Liver (tissue), 9 donors: Measurements from ENCODE around the gene NAXD. TPM values are rescaled to one million over a fixed set of nuclear protein-coding genes. Genes with fewer than 3 reads are reported as not detected.

Experiments used
- DNase-seq: peaks from one replicate; pipeline ENCODE4 v3.0.0-alpha.2; 2017; ENCODE audit warnings: low spot score
- H3K27ac ChIP-seq, 2 donors: one replicate each; pipeline ENCODE4 v1.7.0; 2013; ENCODE audit warnings: inconsistent platforms in 2 of 2, low read length in 2 of 2, control low read depth in 1 of 2, low read depth in 1 of 2, mild to moderate bottlenecking in 1 of 2
- H3K27me3 ChIP-seq, 4 donors: one replicate each; pipeline versions ENCODE4 v1.6.1 to v1.7.0; 2013; ENCODE audit warnings: low read length in 3 of 4, inconsistent platforms in 1 of 4, mild to moderate bottlenecking in 1 of 4, moderate library complexity in 1 of 4; ENCODE audit not compliant: control insufficient read depth in 4 of 4, insufficient read depth in 4 of 4
- H3K36me3 ChIP-seq, 4 donors: one replicate each; pipeline versions ENCODE4 v1.6.1 to v1.7.0; 2013; ENCODE audit warnings: low read length in 3 of 4, mild to moderate bottlenecking in 3 of 4, low read depth in 1 of 4, moderate library complexity in 1 of 4; ENCODE audit not compliant: control insufficient read depth in 4 of 4, insufficient read depth in 3 of 4
- H3K4me1 ChIP-seq, 4 donors: one replicate each; pipeline versions ENCODE4 v1.6.1 to v1.7.0; 2013; ENCODE audit warnings: low read length in 3 of 4, mild to moderate bottlenecking in 3 of 4, moderate library complexity in 1 of 4; ENCODE audit not compliant: control insufficient read depth in 4 of 4, insufficient read depth in 4 of 4
- H3K4me3 ChIP-seq, 3 donors: one replicate each; pipeline versions ENCODE4 v1.6.1 to v1.7.0; 2013; ENCODE audit warnings: low read length in 3 of 3, control low read depth in 1 of 3, low read depth in 1 of 3, mild to moderate bottlenecking in 1 of 3
- H3K9ac ChIP-seq, 2 donors: one replicate each; pipeline ENCODE4 v1.7.0; 2013; ENCODE audit warnings: low read length in 2 of 2, mild to moderate bottlenecking in 2 of 2, moderate library complexity in 2 of 2, control low read depth in 1 of 2, low read depth in 1 of 2
- H3K9me3 ChIP-seq, 4 donors: one replicate each; pipeline versions ENCODE4 v1.6.1 to v1.7.0; 2013; ENCODE audit warnings: low read length in 3 of 4; ENCODE audit not compliant: control insufficient read depth in 4 of 4
- EGR1 ChIP-seq, 2 donors: IDR thresholded peaks; 2 replicates each; pipeline ENCODE4 v1.6.1; 2016 to 2018; ENCODE audit warnings: antibody characterized with exemption in 2 of 2, low read depth in 2 of 2
- FOXA1 ChIP-seq: IDR thresholded peaks from 2 replicates; pipeline ENCODE4 v1.6.1; 2016; ENCODE audit warnings: antibody characterized with exemption
- FOXA2 ChIP-seq: IDR thresholded peaks from 2 replicates; pipeline ENCODE4 v1.6.1; 2016; ENCODE audit warnings: antibody characterized with exemption
- GABPA ChIP-seq, 2 donors: IDR thresholded peaks in 1 of 2; conservative IDR thresholded peaks in 1 of 2; 2 replicates each; pipeline ENCODE4 v1.6.1; 2016; ENCODE audit warnings: antibody characterized with exemption in 2 of 2, mild to moderate bottlenecking in 1 of 2, moderate library complexity in 1 of 2
- HNF4A ChIP-seq, 2 donors: conservative IDR thresholded peaks; 2 replicates each; pipeline ENCODE4 v1.6.1; 2016; ENCODE audit warnings: antibody characterized with exemption in 2 of 2, mild to moderate bottlenecking in 2 of 2
- HNF4G ChIP-seq: IDR thresholded peaks from 2 replicates; pipeline ENCODE4 v1.6.1; 2016; ENCODE audit warnings: antibody characterized with exemption
- JUND ChIP-seq, 2 donors: IDR thresholded peaks; 2 replicates each; pipeline ENCODE4 v1.6.1; 2016; ENCODE audit warnings: antibody characterized with exemption in 2 of 2
- NR2F2 ChIP-seq: IDR thresholded peaks from 2 replicates; pipeline ENCODE4 v1.6.1; 2016; ENCODE audit warnings: antibody characterized with exemption
- RAD21 ChIP-seq, 2 donors: IDR thresholded peaks; 2 replicates each; pipeline ENCODE4 v1.6.1; 2016; ENCODE audit warnings: antibody characterized with exemption in 2 of 2, mild to moderate bottlenecking in 2 of 2
- RXRA ChIP-seq, 2 donors: IDR thresholded peaks; 2 replicates each; pipeline ENCODE4 v1.6.1; 2017 to 2018; ENCODE audit warnings: antibody characterized with exemption in 2 of 2, mild to moderate bottlenecking in 1 of 2
- SP1 ChIP-seq: IDR thresholded peaks from 2 replicates; pipeline ENCODE4 v1.6.1; 2018; ENCODE audit warnings: antibody characterized with exemption, mild to moderate bottlenecking
- TAF1 ChIP-seq: conservative IDR thresholded peaks from 2 replicates; pipeline ENCODE4 v1.6.1; 2016; ENCODE audit warnings: antibody characterized with exemption, mild to moderate bottlenecking
- YY1 ChIP-seq: IDR thresholded peaks from 2 replicates; pipeline ENCODE4 v1.6.1; 2016; ENCODE audit warnings: antibody characterized with exemption, mild to moderate bottlenecking
- WGBS: extraction: QIAGEN DNeasy Blood & Tissue Kit; methylation state at CpG from one replicate; pipeline ENCODE4 v1.1.7; 2013; 5-methylcytosine and 5-hydroxymethylcytosine counted together
- polyA plus RNA-seq, 2 donors: library from polyadenylated mRNA; stranded (reverse) in 1 of 2; unstranded in 1 of 2; fragments of 200-250 nt in 1 of 2; fragments of >200 nt in 1 of 2; fragmentation: Nextera tagmentation in 1 of 2; extraction: Ambion mirVana in 1 of 2; gene quantifications; one replicate each; pipeline versions ENCODE4 v1.2.1 to v1.2.3, GENCODE V29; 2013 to 2015
- total RNA-seq, 2 donors: library from RNA; depleted of rRNA; stranded (reverse); fragments of >200 nt; gene quantifications; one replicate each; pipeline ENCODE4 v1.2.3, GENCODE V29; 2014
- TF ChIP-seq, protein P1 (sequence below): IDR thresholded peaks from 2 replicates; pipeline ENCODE4 v1.6.1; 2016; ENCODE audit warnings: antibody characterized with exemption
- TF ChIP-seq, protein P2 (sequence below): IDR thresholded peaks from 2 replicates; pipeline ENCODE4 v1.6.1; 2016; ENCODE audit warnings: antibody characterized with exemption, mild to moderate bottlenecking
- TF ChIP-seq, protein P3 (sequence below): IDR thresholded peaks from 2 replicates; pipeline ENCODE4 v1.6.1; 2016; ENCODE audit warnings: antibody characterized with exemption
- TF ChIP-seq, protein P4 (sequence below): IDR thresholded peaks from 2 replicates; pipeline ENCODE4 v1.6.1; 2016; ENCODE audit warnings: antibody characterized with exemption
- TF ChIP-seq, protein P5 (sequence below): fragments of 150-350 bp; IDR thresholded peaks from 2 replicates; pipeline ENCODE4 v1.5.1; 2017; ENCODE audit warnings: improper control_type of control experiment, low read depth, low read length; ENCODE audit not compliant: missing input control
- donor health status: healthy.
- donor health status: healthy.
- donor health status: healthy.
- donor health status: healthy.
- donor health status: healthy.

The NAXD gene
- total and polyA plus RNA-seq, 4 donors: 19.0 to 40.5 (median 27.6) TPM

DNA sequence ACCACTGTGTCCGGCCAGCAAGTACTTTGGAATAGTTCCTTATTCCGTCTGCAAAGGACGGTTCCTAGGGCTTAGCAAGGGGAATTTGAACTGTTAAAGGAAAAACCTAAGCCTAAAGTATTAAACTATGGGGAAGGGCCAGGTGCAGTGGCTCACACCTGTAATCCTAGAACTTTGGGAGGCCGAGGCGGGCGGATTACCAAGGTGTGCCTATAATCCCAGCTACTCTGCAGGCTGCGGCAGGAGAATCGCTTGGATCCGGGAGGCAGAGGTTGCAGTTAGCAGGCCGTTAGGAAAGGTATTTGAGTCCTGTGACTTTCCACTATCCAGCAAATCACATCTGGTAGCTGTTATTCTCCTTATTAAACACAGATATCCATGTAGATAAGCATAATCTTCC lies 44.5 kb upstream of the NAXD start:
- H3K4me1 ChIP-seq: peaks cover 0 to 4% (median 0%) of the 10 kb centered on the region in 4 donors
- H3K27me3 ChIP-seq: peaks cover 0 to 3% (median 0%) of the 10 kb centered on the region in 4 donors
- DNase-seq: no peak
- H3K9me3 ChIP-seq: no peaks in the 10 kb centered on the region
- no peak overlapping the region for H3K9ac ChIP-seq
- no peaks in the 10 kb centered on the region for H3K36me3 ChIP-seq
- TF ChIP-seq NR2F2: no peak
- no peak for TF ChIP-seq HNF4A (conservative IDR thresholded peaks at IDR 0.05)
- TF ChIP-seq, protein P1, sequence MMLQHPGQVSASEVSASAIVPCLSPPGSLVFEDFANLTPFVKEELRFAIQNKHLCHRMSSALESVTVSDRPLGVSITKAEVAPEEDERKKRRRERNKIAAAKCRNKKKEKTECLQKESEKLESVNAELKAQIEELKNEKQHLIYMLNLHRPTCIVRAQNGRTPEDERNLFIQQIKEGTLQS: no peak
- no peak for TF ChIP-seq HNF4G
- no peak for TF ChIP-seq RAD21 (IDR thresholded peaks at IDR 0.05)
- TF ChIP-seq, protein P2, sequence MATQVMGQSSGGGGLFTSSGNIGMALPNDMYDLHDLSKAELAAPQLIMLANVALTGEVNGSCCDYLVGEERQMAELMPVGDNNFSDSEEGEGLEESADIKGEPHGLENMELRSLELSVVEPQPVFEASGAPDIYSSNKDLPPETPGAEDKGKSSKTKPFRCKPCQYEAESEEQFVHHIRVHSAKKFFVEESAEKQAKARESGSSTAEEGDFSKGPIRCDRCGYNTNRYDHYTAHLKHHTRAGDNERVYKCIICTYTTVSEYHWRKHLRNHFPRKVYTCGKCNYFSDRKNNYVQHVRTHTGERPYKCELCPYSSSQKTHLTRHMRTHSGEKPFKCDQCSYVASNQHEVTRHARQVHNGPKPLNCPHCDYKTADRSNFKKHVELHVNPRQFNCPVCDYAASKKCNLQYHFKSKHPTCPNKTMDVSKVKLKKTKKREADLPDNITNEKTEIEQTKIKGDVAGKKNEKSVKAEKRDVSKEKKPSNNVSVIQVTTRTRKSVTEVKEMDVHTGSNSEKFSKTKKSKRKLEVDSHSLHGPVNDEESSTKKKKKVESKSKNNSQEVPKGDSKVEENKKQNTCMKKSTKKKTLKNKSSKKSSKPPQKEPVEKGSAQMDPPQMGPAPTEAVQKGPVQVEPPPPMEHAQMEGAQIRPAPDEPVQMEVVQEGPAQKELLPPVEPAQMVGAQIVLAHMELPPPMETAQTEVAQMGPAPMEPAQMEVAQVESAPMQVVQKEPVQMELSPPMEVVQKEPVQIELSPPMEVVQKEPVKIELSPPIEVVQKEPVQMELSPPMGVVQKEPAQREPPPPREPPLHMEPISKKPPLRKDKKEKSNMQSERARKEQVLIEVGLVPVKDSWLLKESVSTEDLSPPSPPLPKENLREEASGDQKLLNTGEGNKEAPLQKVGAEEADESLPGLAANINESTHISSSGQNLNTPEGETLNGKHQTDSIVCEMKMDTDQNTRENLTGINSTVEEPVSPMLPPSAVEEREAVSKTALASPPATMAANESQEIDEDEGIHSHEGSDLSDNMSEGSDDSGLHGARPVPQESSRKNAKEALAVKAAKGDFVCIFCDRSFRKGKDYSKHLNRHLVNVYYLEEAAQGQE: no peak
- no peak for TF ChIP-seq YY1
- no peak for TF ChIP-seq RXRA (IDR thresholded peaks at IDR 0.05)
- no peak for TF ChIP-seq EGR1 (IDR thresholded peaks at IDR 0.05; ENCODE audit: low read depth in 2 of 2)
- no peak for TF ChIP-seq JUND (IDR thresholded peaks at IDR 0.05)
- TF ChIP-seq TAF1: no peak
- TF ChIP-seq GABPA (IDR thresholded peaks at IDR 0.05 in 1 of 2, conservative IDR thresholded peaks at IDR 0.05 in 1 of 2): no peak
- TF ChIP-seq, protein P3, sequence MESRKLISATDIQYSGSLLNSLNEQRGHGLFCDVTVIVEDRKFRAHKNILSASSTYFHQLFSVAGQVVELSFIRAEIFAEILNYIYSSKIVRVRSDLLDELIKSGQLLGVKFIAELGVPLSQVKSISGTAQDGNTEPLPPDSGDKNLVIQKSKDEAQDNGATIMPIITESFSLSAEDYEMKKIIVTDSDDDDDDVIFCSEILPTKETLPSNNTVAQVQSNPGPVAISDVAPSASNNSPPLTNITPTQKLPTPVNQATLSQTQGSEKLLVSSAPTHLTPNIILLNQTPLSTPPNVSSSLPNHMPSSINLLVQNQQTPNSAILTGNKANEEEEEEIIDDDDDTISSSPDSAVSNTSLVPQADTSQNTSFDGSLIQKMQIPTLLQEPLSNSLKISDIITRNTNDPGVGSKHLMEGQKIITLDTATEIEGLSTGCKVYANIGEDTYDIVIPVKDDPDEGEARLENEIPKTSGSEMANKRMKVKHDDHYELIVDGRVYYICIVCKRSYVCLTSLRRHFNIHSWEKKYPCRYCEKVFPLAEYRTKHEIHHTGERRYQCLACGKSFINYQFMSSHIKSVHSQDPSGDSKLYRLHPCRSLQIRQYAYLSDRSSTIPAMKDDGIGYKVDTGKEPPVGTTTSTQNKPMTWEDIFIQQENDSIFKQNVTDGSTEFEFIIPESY: no peak
- TF ChIP-seq, protein P4, sequence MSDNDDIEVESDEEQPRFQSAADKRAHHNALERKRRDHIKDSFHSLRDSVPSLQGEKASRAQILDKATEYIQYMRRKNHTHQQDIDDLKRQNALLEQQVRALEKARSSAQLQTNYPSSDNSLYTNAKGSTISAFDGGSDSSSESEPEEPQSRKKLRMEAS: no peak
- TF ChIP-seq, protein P5, sequence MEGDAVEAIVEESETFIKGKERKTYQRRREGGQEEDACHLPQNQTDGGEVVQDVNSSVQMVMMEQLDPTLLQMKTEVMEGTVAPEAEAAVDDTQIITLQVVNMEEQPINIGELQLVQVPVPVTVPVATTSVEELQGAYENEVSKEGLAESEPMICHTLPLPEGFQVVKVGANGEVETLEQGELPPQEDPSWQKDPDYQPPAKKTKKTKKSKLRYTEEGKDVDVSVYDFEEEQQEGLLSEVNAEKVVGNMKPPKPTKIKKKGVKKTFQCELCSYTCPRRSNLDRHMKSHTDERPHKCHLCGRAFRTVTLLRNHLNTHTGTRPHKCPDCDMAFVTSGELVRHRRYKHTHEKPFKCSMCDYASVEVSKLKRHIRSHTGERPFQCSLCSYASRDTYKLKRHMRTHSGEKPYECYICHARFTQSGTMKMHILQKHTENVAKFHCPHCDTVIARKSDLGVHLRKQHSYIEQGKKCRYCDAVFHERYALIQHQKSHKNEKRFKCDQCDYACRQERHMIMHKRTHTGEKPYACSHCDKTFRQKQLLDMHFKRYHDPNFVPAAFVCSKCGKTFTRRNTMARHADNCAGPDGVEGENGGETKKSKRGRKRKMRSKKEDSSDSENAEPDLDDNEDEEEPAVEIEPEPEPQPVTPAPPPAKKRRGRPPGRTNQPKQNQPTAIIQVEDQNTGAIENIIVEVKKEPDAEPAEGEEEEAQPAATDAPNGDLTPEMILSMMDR: no peak
- TF ChIP-seq FOXA1: no peak
- no peak for TF ChIP-seq FOXA2
- TF ChIP-seq SP1: no peak
- H3K27ac ChIP-seq: no peak overlapping the region
- WGBS: 79% methylated on average over 10 of the region's 10 CpGs
- no peak overlapping the region for H3K4me3 ChIP-seq
